K562 (cell line): ENCODE data around the gene KPNA1. TPM values are rescaled to one million over a fixed set of nuclear protein-coding genes. Genes with fewer than 3 reads are reported as not detected.
"Not testable (repeated sequence)": the region's sequence is repeated elsewhere in the genome, so short reads cannot be mapped to it uniquely, and the experiment has no call there.

Source experiments
- ATAC-seq: fragments of 200-7000 bp; cut with Tn5 transposase; 3 replicates; pipeline ENCODE4 v1.9.1; 2020; ENCODE audit warnings: moderate library complexity
- BruUV-seq: library from RNA; stranded (reverse); fragments of 400-500 nt; replicated peaks from 2 replicates; lab custom pipeline; 2021; lab: Mats Ljungman, UMichigan
- CTCF ChIA-PET: fragments of 300-600 bp; formaldehyde crosslinking; extraction: SDS; loops from one replicate; lab custom pipeline; 2021; ENCODE audit warnings: low intra/inter-chr PET ratio; lab: Yijun Ruan, JAX
- POLR2A ChIA-PET: fragments of 300-600, 350-650 bp; sonication (Branson Sonifier 250); formaldehyde crosslinking; extraction: SDS; loops from one replicate; lab custom pipeline; 2021; ENCODE audit warnings: antibody characterized with exemption, inconsistent platforms; lab: Yijun Ruan, JAX
- DNase-seq, 4 experiments: peaks; one replicate each; pipeline versions ENCODE4 v3.0.0 to v3.0.0-alpha.2; 2011 to 2018; ENCODE audit warnings: low spot score in 3 of 4, mixed read lengths in 3 of 4; ENCODE audit errors: extremely low read depth in 1 of 4
- FAIRE-seq: peaks from 2 replicates; lab custom pipeline; 2011; peaks lifted over from hg19 to GRCh38; lab: Jason Lieb, UNC
- H2AFZ ChIP-seq: 2 replicates; pipeline ENCODE4 v1.6.0; 2011; ENCODE audit warnings: low read depth, low read length, control low read depth, inconsistent platforms
- H3K27ac ChIP-seq: fragments of 200-600 bp; 3 replicates; pipeline ENCODE4 v1.8.0; 2011; ENCODE audit warnings: low read depth, mild to moderate bottlenecking, control low read depth, inconsistent platforms, low read length, moderate library complexity, mixed read lengths; ENCODE audit errors: extremely low read depth
- H3K27me3 ChIP-seq, 2 experiments: fragments of 300-600 bp in 1 of 2; 2 replicates in 1 of 2; 3 replicates in 1 of 2; pipeline versions ENCODE4 v1.6.0 to v1.8.0; 2011; ENCODE audit warnings: inconsistent platforms in 2 of 2, low read length in 2 of 2, mild to moderate bottlenecking in 1 of 2, mixed read lengths in 1 of 2, moderate library complexity in 1 of 2; ENCODE audit not compliant: control insufficient read depth in 2 of 2, insufficient read depth in 2 of 2
- H3K36me3 ChIP-seq: fragments of 300-600 bp; 3 replicates; pipeline ENCODE4 v1.8.0; 2011; ENCODE audit warnings: mild to moderate bottlenecking, low read length, inconsistent platforms; ENCODE audit not compliant: control insufficient read depth, insufficient read depth
- H3K4me1 ChIP-seq, 2 experiments: fragments of 200-600 bp in 1 of 2; replicated peaks in 1 of 2; 2 replicates in 1 of 2; 3 replicates in 1 of 2; pipeline versions ENCODE4 v1.5.1 to v1.8.0; 2011; ENCODE audit warnings: inconsistent platforms in 2 of 2, low read length in 2 of 2, mild to moderate bottlenecking in 1 of 2, mixed read lengths in 1 of 2, moderate library complexity in 1 of 2; ENCODE audit not compliant: control insufficient read depth in 2 of 2, insufficient read depth in 2 of 2
- H3K4me2 ChIP-seq: 2 replicates; pipeline ENCODE4 v1.6.1; 2011; ENCODE audit warnings: low read length, control low read depth, inconsistent platforms, mixed read lengths; ENCODE audit not compliant: insufficient read depth
- H3K4me3 ChIP-seq: fragments of 200-600 bp; sonication (generic), shearing (Covaris generic); 2 replicates; pipeline ENCODE4 v1.5.1; 2016; ENCODE audit warnings: control low read depth, inconsistent platforms
- H3K79me2 ChIP-seq: fragments of 200-600 bp; 3 replicates; pipeline ENCODE4 v1.8.0; 2011; ENCODE audit warnings: low read length, inconsistent platforms; ENCODE audit not compliant: control insufficient read depth, insufficient read depth
- H3K9ac ChIP-seq, 2 experiments: 2 replicates each; pipeline versions ENCODE4 v1.6.0 to v1.6.1; 2011; ENCODE audit warnings: low read depth in 2 of 2, low read length in 2 of 2, control low read depth in 1 of 2, inconsistent platforms in 1 of 2, mild to moderate bottlenecking in 1 of 2, mixed read lengths in 1 of 2; ENCODE audit not compliant: insufficient read depth in 1 of 2
- H3K9me1 ChIP-seq: one replicate; pipeline ENCODE4 v1.6.0; 2011; ENCODE audit warnings: inconsistent platforms, mild to moderate bottlenecking, low read length, moderate library complexity; ENCODE audit not compliant: control insufficient read depth, insufficient read depth
- H3K9me3 ChIP-seq: replicated peaks from 2 replicates; pipeline ENCODE4 v1.5.1; 2011; ENCODE audit warnings: low read depth, low read length, inconsistent platforms; ENCODE audit not compliant: control insufficient read depth, insufficient read depth
- H4K20me1 ChIP-seq: replicated peaks from 2 replicates; pipeline ENCODE4 v1.6.1; 2011; ENCODE audit warnings: low read length, inconsistent platforms, mixed read lengths; ENCODE audit not compliant: control insufficient read depth, insufficient read depth
- CEBPG ChIP-seq, 3 experiments: fragments of 200-800 bp in 1 of 3; sonication (Bioruptor generic) in 1 of 3; sonication (generic) in 1 of 3; formaldehyde crosslinking in 1 of 3; IDR thresholded peaks in 2 of 3; conservative IDR thresholded peaks in 1 of 3; 2 replicates each; pipeline versions ENCODE4 v1.6.1 to v1.8.0; 2016 to 2022; ENCODE audit warnings: missing compliant biosample characterization in 2 of 3, missing genetic modification characterization in 2 of 3, mild to moderate bottlenecking in 1 of 3, missing genetic modification reagents in 1 of 3
- WGBS: fragments of 100-300 bp; shearing (Covaris generic); methylation state at CpG from one replicate; pipeline ENCODE4 v1.1.6; 2016; ENCODE audit warnings: low coverage, mixed read lengths; ENCODE audit not compliant: insufficient coverage; ENCODE audit errors: missing lambda C conversion rate; 5-methylcytosine and 5-hydroxymethylcytosine counted together
- in situ Hi-C: fragments of 300-500 bp; cut with MboI; formaldehyde crosslinking; loops from 4 replicates; pipeline ENCODE4 v1.15.0; 2018; ENCODE audit warnings: inconsistent platforms, mixed read lengths
- intact Hi-C: fragments of 100-400 bp; cut with micrococcal nuclease; formaldehyde crosslinking; loops from 2 replicates; pipeline ENCODE4 v1.14.2; 2022
- polyA plus RNA-seq, 8 experiments: library from polyadenylated mRNA; depleted of rRNA in 4 of 8; stranded (reverse) in 5 of 8; unstranded in 3 of 8; fragments of >200 nt; fragmentation: Nextera tagmentation in 2 of 8; fragmentation: Illumina TruSeq in 1 of 8; extraction: Ambion mirVana in 2 of 8; extraction: Trizol in 1 of 8; gene quantifications; 2 replicates each; pipeline versions ENCODE4 v1.2.1 to v1.2.3, GENCODE V29; 2011 to 2014; ENCODE audit warnings: inconsistent platforms in 1 of 8, missing spikeins in 1 of 8
- total RNA-seq, 7 experiments: library from RNA; depleted of rRNA in 6 of 7; stranded (reverse); fragments of >200 nt in 6 of 7; fragmentation: Illumina TruSeq in 2 of 7; extraction: Trizol in 2 of 7; gene quantifications; 2 replicates each; pipeline versions ENCODE4 v1.2.1 to v1.2.3, GENCODE V29; 2011 to 2021; ENCODE audit warnings: low replicate concordance in 1 of 7
- TF ChIP-seq, protein P1 (sequence below), 3 experiments: fragments of 200-800 bp in 1 of 3; fragments of 250-450 bp in 1 of 3; fragments of 450-650 bp in 1 of 3; sonication (Bioruptor Pico) in 1 of 3; sonication (Bioruptor generic) in 1 of 3; formaldehyde crosslinking in 1 of 3; IDR thresholded peaks; 2 replicates each; pipeline versions ENCODE4 v1.6.1 to v1.8.0; 2016 to 2022; ENCODE audit warnings: mild to moderate bottlenecking in 2 of 3, missing genetic modification characterization in 2 of 3, missing compliant biosample characterization in 1 of 3, moderate library complexity in 1 of 3

The KPNA1 gene
- total and polyA plus RNA-seq, 9 of the 15 experiments (the other 6 are each of a cell fraction or from before 2014, with no cell fraction given) = 9.3 to 53.8 (median 33.5) TPM

DNA sequence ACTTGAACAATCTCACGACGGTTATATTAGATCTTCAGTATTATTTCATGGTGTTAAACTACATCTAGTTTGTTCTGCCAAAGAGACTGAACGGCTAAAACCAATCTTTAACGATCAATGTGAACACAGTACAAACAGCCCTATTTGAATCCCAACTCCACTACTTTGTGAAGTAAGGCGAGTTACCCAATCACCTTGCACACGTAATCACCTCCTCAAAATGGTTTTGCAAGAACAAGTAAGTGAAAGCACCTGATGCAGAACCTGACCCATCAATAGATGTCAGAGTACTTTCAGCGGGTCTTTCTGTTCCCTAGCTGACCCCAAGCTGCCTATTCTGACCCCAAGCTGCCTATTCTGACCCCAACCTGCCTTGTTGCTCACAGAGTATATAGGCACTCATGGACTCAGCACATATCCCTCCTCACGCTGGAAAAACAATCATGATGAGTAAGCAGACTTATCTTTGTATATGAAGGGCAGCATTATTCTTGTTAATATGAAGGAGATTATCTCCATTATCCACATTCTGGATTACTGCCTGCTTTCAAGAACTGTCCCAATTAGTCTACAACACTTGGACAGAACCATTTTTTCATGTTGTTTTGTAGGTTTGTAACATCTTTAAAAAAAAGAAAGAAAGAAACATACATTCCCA lies 3.7 kb downstream of the KPNA1 start (continued):
- TF ChIP-seq CEBPG (CRISPR knock-in tag; IDR thresholded peaks at IDR 0.05) = no peak
- TF ChIP-seq CEBPG (tag; conservative IDR thresholded peaks at IDR 0.05 in 1 of 2, IDR thresholded peaks at IDR 0.05 in 1 of 2) = peak; percentile 46 to 47; a peak in 3 of 4 replicates
- TF ChIP-seq, protein P1, sequence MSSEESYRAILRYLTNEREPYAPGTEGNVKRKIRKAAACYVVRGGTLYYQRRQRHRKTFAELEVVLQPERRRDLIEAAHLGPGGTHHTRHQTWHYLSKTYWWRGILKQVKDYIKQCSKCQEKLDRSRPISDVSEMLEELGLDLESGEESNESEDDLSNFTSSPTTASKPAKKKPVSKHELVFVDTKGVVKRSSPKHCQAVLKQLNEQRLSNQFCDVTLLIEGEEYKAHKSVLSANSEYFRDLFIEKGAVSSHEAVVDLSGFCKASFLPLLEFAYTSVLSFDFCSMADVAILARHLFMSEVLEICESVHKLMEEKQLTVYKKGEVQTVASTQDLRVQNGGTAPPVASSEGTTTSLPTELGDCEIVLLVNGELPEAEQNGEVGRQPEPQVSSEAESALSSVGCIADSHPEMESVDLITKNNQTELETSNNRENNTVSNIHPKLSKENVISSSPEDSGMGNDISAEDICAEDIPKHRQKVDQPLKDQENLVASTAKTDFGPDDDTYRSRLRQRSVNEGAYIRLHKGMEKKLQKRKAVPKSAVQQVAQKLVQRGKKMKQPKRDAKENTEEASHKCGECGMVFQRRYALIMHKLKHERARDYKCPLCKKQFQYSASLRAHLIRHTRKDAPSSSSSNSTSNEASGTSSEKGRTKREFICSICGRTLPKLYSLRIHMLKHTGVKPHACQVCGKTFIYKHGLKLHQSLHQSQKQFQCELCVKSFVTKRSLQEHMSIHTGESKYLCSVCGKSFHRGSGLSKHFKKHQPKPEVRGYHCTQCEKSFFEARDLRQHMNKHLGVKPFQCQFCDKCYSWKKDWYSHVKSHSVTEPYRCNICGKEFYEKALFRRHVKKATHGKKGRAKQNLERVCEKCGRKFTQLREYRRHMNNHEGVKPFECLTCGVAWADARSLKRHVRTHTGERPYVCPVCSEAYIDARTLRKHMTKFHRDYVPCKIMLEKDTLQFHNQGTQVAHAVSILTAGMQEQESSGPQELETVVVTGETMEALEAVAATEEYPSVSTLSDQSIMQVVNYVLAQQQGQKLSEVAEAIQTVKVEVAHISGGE (CRISPR knock-in tag; IDR thresholded peaks at IDR 0.05) = no peak

DNA sequence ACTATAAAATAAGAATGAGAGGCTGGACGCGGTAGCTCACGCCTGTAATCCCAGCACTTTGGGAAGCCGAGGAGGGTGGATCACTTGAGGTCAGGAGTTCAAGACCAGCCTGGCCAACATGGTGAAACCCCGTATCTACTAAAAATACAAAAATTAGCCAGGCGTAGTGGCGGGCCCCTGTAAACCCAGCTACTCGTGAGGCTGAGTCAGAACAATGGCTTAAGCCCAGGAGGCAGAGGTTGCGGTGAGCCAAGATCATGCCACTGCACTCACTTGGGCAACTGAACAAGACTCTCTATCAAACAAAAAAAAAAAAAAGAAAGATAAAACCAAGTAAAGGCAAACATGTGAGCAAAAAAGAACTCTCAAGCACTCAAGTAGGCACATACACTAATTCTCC lies 5.8 kb downstream of the KPNA1 start:
- H3K4me2 ChIP-seq, intact Hi-C loops, BruUV-seq, H3K4me3 ChIP-seq, H3K9me3 ChIP-seq, in situ Hi-C loops, H3K36me3 ChIP-seq, H2AFZ ChIP-seq, CTCF ChIA-PET, ATAC-seq, FAIRE-seq, H3K27ac ChIP-seq, H3K27me3 ChIP-seq, H3K9ac ChIP-seq, DNase-seq, POLR2A ChIA-PET, H4K20me1 ChIP-seq, H3K9me1 ChIP-seq: not testable (repeated sequence)
- H3K79me2 ChIP-seq = peaks cover 100% of the 10 kb centered on the region
- 24% methylated on average over 8 of the region's 9 CpGs for WGBS
- H3K4me1 ChIP-seq = peaks cover 8 to 23% of the 10 kb centered on the region in 2 experiments; a peak in 4 of 5 replicates
